ENCODE measurements around the gene CHRNB4.

The CHRNB4 gene

GRCh38 chr15:78641749-78642275 lies 802 bp upstream of the CHRNB4 start:
- DNase-seq (ENCODE audit: extremely low read depth, insufficient read length), result no peak
- H3K4me3 ChIP-seq (replicated peaks; ENCODE audit: low read depth, low read length), result no peak overlapping the region
- TF ChIP-seq CTCF (IDR thresholded peaks at IDR 0.05; ENCODE audit: insufficient read depth, low read length, poor library complexity, severe bottlenecking), result no peak
- no peaks in the 10 kb centered on the region; the same call in 1 of the 2 replicates for H3K27me3 ChIP-seq (replicated peaks; ENCODE audit: control insufficient read depth, insufficient read depth, low read length)
- no peaks in the 10 kb centered on the region for H3K36me3 ChIP-seq (ENCODE audit: control insufficient read depth, insufficient read depth, low read length)

- no peak for DNase-seq (ENCODE audit: extremely low read depth, insufficient read length)
- Histone ChIP-seq H3K27me3 (replicated peaks; ENCODE audit: control insufficient read depth, insufficient read depth, low read length) (no peaks in the 10 kb centered on the region; the same call in 1 of the 2 replicates), H3K36me3 (ENCODE audit: control insufficient read depth, insufficient read depth, low read length) (no peaks in the 10 kb centered on the region), H3K4me3 (replicated peaks; ENCODE audit: low read depth, low read length) (peak overlapping the region; percentile 46)
- TF ChIP-seq CTCF (IDR thresholded peaks at IDR 0.05; ENCODE audit: insufficient read depth, low read length, poor library complexity, severe bottlenecking), result no peak
Observed at GRCh38 chr15:78640527-78641101, 396 bp downstream of the CHRNB4 start.

GRCh38 chr15:78638658-78639314 lies 2.2 kb downstream of the CHRNB4 start:
- no peak for DNase-seq (ENCODE audit: extremely low read depth, insufficient read length)
- H3K36me3 ChIP-seq (ENCODE audit: control insufficient read depth, insufficient read depth, low read length), result no peaks in the 10 kb centered on the region
- no peaks in the 10 kb centered on the region; the same call in 1 of the 2 replicates for H3K27me3 ChIP-seq (replicated peaks; ENCODE audit: control insufficient read depth, insufficient read depth, low read length)

GRCh38 chr15:78637776-78638435 lies 3.1 kb downstream of the CHRNB4 start:
- H3K27me3 ChIP-seq (replicated peaks; ENCODE audit: control insufficient read depth, insufficient read depth, low read length), result no peaks in the 10 kb centered on the region; the same call in 1 of the 2 replicates
- TF ChIP-seq CTCF (IDR thresholded peaks at IDR 0.05; ENCODE audit: insufficient read depth, low read length, poor library complexity, severe bottlenecking), result no peak
- no peak for DNase-seq (ENCODE audit: extremely low read depth, insufficient read length)
- no peaks in the 10 kb centered on the region for H3K36me3 ChIP-seq (ENCODE audit: control insufficient read depth, insufficient read depth, low read length)
- no peak overlapping the region for H3K4me3 ChIP-seq (replicated peaks; ENCODE audit: low read depth, low read length)

More at GRCh38 chr15:78638658-78639314, 2.2 kb downstream of the CHRNB4 start:
- no peak overlapping the region for H3K4me3 ChIP-seq (replicated peaks; ENCODE audit: low read depth, low read length)
- peak; percentile 70 for TF ChIP-seq CTCF (IDR thresholded peaks at IDR 0.05; ENCODE audit: insufficient read depth, low read length, poor library complexity, severe bottlenecking)

GRCh38 chr15:78636378-78636859 lies 4.6 kb downstream of the CHRNB4 start:
- TF ChIP-seq CTCF (IDR thresholded peaks at IDR 0.05; ENCODE audit: insufficient read depth, low read length, poor library complexity, severe bottlenecking), result no peak
- no peaks in the 10 kb centered on the region; the same call in 1 of the 2 replicates for H3K27me3 ChIP-seq (replicated peaks; ENCODE audit: control insufficient read depth, insufficient read depth, low read length)

More at GRCh38 chr15:78636378-78636859, 4.6 kb downstream of the CHRNB4 start:
- DNase-seq (ENCODE audit: extremely low read depth, insufficient read length), result no peak
- Histone ChIP-seq H3K36me3 (ENCODE audit: control insufficient read depth, insufficient read depth, low read length) (no peaks in the 10 kb centered on the region), H3K4me3 (replicated peaks; ENCODE audit: low read depth, low read length) (no peak overlapping the region)
